IMR-90 (cell line): ENCODE data around the gene AUTS2. TPM values are rescaled to one million over a fixed set of nuclear protein-coding genes. Genes with fewer than 3 reads are reported as not detected.

ENCODE experiments used
- ATAC-seq: fragments of 200-7000 bp; cut with Tn5 transposase; 2 replicates; pipeline ENCODE4 v1.9.1; 2020; ENCODE audit warnings: low read depth, mild to moderate bottlenecking, moderate library complexity
- BruUV-seq: library from RNA; stranded (reverse); fragments of 400-500 nt; replicated peaks from 2 replicates; lab custom pipeline; 2021; lab: Mats Ljungman, UMichigan
- CTCF ChIA-PET: fragments of 300-600 bp; formaldehyde crosslinking; extraction: SDS; loops from one replicate; lab custom pipeline; 2021; ENCODE audit warnings: antibody characterized with exemption; lab: Yijun Ruan, JAX
- POLR2A ChIA-PET: fragments of 300-600 bp; sonication (Branson Sonifier 250); formaldehyde crosslinking; loops from one replicate; lab custom pipeline; 2022; ENCODE audit warnings: antibody characterized with exemption; ENCODE audit not compliant: unreplicated experiment; lab: Charles Lee
- DNase-seq: peaks from one replicate; pipeline ENCODE4 v3.0.0; 2013
- H2AFZ ChIP-seq: replicated peaks from 2 replicates; pipeline ENCODE3; 2013; ENCODE audit warnings: low read length, mild to moderate bottlenecking; ENCODE audit not compliant: poor library complexity
- H2AK5ac ChIP-seq: 2 replicates; pipeline ENCODE4 v1.6.1; 2013; ENCODE audit warnings: low read depth, low read length, inconsistent platforms
- H2AK9ac ChIP-seq: replicated peaks from 2 replicates; pipeline ENCODE3; 2013; ENCODE audit warnings: mild to moderate bottlenecking, low read depth, low read length, moderate library complexity; ENCODE audit not compliant: poor library complexity
- H2BK120ac ChIP-seq: 2 replicates; pipeline ENCODE4 v1.6.1; 2013; ENCODE audit warnings: low read depth, low read length, inconsistent platforms
- H2BK15ac ChIP-seq: 3 replicates; pipeline ENCODE4 v1.6.1; 2013; ENCODE audit warnings: low read depth, low read length, inconsistent platforms
- H2BK20ac ChIP-seq: 2 replicates; pipeline ENCODE4 v1.6.1; 2013; ENCODE audit warnings: low read depth, mild to moderate bottlenecking, inconsistent platforms, low read length, moderate library complexity
- H2BK5ac ChIP-seq: 2 replicates; pipeline ENCODE4 v1.6.1; 2013; ENCODE audit warnings: mild to moderate bottlenecking, low read depth, low read length, inconsistent platforms; ENCODE audit not compliant: poor library complexity, severe bottlenecking
- H3K14ac ChIP-seq: replicated peaks from 2 replicates; pipeline ENCODE4 v1.6.1; 2013; ENCODE audit warnings: low read depth, low read length, inconsistent platforms
- H3K18ac ChIP-seq: 2 replicates; pipeline ENCODE4 v1.6.1; 2013; ENCODE audit warnings: low read depth, low read length, control low read depth
- H3K23ac ChIP-seq: 2 replicates; pipeline ENCODE4 v1.6.1; 2013; ENCODE audit warnings: low read depth, low read length, inconsistent platforms
- H3K27ac ChIP-seq: 2 replicates; pipeline ENCODE4 v1.5.1; 2013; ENCODE audit warnings: mild to moderate bottlenecking, control low read depth, low read length; ENCODE audit not compliant: insufficient read depth
- H3K27me3 ChIP-seq: 2 replicates; pipeline ENCODE4 v1.6.1; 2013; ENCODE audit warnings: low read length; ENCODE audit not compliant: control insufficient read depth, insufficient read depth
- H3K36me3 ChIP-seq: 2 replicates; pipeline ENCODE4 v1.6.1; 2013; ENCODE audit warnings: low read length, mixed read lengths; ENCODE audit not compliant: control insufficient read depth, insufficient read depth
- H3K4ac ChIP-seq: 2 replicates; pipeline ENCODE4 v1.6.1; 2013; ENCODE audit warnings: low read depth, low read length, inconsistent platforms
- H3K4me1 ChIP-seq: 2 replicates; pipeline ENCODE4 v1.6.1; 2013; ENCODE audit warnings: low read length, mixed read lengths; ENCODE audit not compliant: control insufficient read depth, insufficient read depth
- H3K4me2 ChIP-seq: 2 replicates; pipeline ENCODE4 v1.6.1; 2013; ENCODE audit warnings: low read depth, mild to moderate bottlenecking, control low read depth, low read length, moderate library complexity
- H3K4me3 ChIP-seq: 2 replicates; pipeline ENCODE4 v1.5.1; 2013; ENCODE audit warnings: low read depth, mild to moderate bottlenecking, control low read depth, low read length, moderate library complexity; ENCODE audit not compliant: insufficient read depth
- H3K56ac ChIP-seq: 2 replicates; pipeline ENCODE4 v1.6.1; 2013; ENCODE audit warnings: low read length, inconsistent platforms; ENCODE audit not compliant: insufficient read depth; ENCODE audit errors: extremely low read depth
- H3K79me1 ChIP-seq, 2 experiments: 2 replicates each; pipeline ENCODE4 v1.6.1; 2013; ENCODE audit warnings: low read length in 2 of 2, inconsistent platforms in 1 of 2, low read depth in 1 of 2
- H3K9ac ChIP-seq: 2 replicates; pipeline ENCODE4 v1.6.1; 2013; ENCODE audit warnings: low read depth, low read length, control low read depth
- H3K9me1 ChIP-seq: 2 replicates; pipeline ENCODE4 v1.6.1; 2013; ENCODE audit warnings: low read length, inconsistent platforms; ENCODE audit not compliant: insufficient read depth
- H3K9me3 ChIP-seq: 2 replicates; pipeline ENCODE4 v1.6.1; 2013; ENCODE audit warnings: low read length; ENCODE audit not compliant: control insufficient read depth, insufficient read depth
- H4K20me1 ChIP-seq: 2 replicates; pipeline ENCODE4 v1.6.1; 2013; ENCODE audit warnings: low read length, inconsistent platforms; ENCODE audit not compliant: insufficient read depth
- H4K5ac ChIP-seq: 2 replicates; pipeline ENCODE4 v1.6.1; 2013; ENCODE audit warnings: mild to moderate bottlenecking, low read depth, low read length, control low read depth
- H4K8ac ChIP-seq, 2 experiments: 2 replicates each; pipeline ENCODE4 v1.6.1; 2013; ENCODE audit warnings: low read depth in 2 of 2, low read length in 2 of 2, control low read depth in 1 of 2, inconsistent platforms in 1 of 2
- H4K91ac ChIP-seq: 2 replicates; pipeline ENCODE4 v1.6.1; 2013; ENCODE audit warnings: low read depth, low read length, inconsistent platforms; ENCODE audit not compliant: insufficient read depth
- BHLHE40 ChIP-seq: fragments of 150-350 bp; IDR thresholded peaks from 2 replicates; pipeline ENCODE4 v1.6.1; 2016; ENCODE audit warnings: mild to moderate bottlenecking, low read depth, low read length
- CEBPB ChIP-seq: IDR thresholded peaks from 2 replicates; pipeline ENCODE4 v1.6.1; 2012; ENCODE audit warnings: low read depth, low read length, improper control_type of control experiment
- CHD1 ChIP-seq: IDR thresholded peaks from 2 replicates; pipeline ENCODE4 v1.6.1; 2012; ENCODE audit warnings: low read depth, low read length, improper control_type of control experiment
- FOS ChIP-seq: fragments of 150-350 bp; IDR thresholded peaks from 2 replicates; pipeline ENCODE4 v1.6.1; 2016; ENCODE audit warnings: low read depth, low read length
- MAFK ChIP-seq: IDR thresholded peaks from 2 replicates; pipeline ENCODE4 v1.6.1; 2012; ENCODE audit warnings: low read depth, low read length, improper control_type of control experiment
- MAZ ChIP-seq: IDR thresholded peaks from 2 replicates; pipeline ENCODE4 v1.6.1; 2012; ENCODE audit warnings: low read depth, mild to moderate bottlenecking, low read length, improper control_type of control experiment, moderate library complexity, borderline replicate concordance
- MXI1 ChIP-seq: IDR thresholded peaks from 2 replicates; pipeline ENCODE4 v1.6.1; 2012; ENCODE audit warnings: low read depth, mild to moderate bottlenecking, low read length, moderate library complexity, borderline replicate concordance
- NFE2L2 ChIP-seq: fragments of 150-350 bp; IDR thresholded peaks from 2 replicates; pipeline ENCODE4 v1.6.1; 2016; ENCODE audit warnings: low read depth, mild to moderate bottlenecking, low read length
- POLR2A ChIP-seq: IDR thresholded peaks from 2 replicates; pipeline ENCODE4 v1.6.1; 2012; ENCODE audit warnings: mild to moderate bottlenecking, low read depth, low read length
- RAD21 ChIP-seq: IDR thresholded peaks from 2 replicates; pipeline ENCODE4 v1.6.1; 2012; ENCODE audit warnings: low read length, improper control_type of control experiment
- RCOR1 ChIP-seq: IDR thresholded peaks from 2 replicates; pipeline ENCODE4 v1.6.1; 2012; ENCODE audit warnings: mild to moderate bottlenecking, low read length, improper control_type of control experiment; ENCODE audit not compliant: insufficient replicate concordance
- RFX5 ChIP-seq: IDR thresholded peaks from 2 replicates; pipeline ENCODE4 v1.8.0; 2012; ENCODE audit warnings: low read depth, mild to moderate bottlenecking, low read length, moderate library complexity
- SMC3 ChIP-seq: fragments of 150-350 bp; IDR thresholded peaks from 2 replicates; pipeline ENCODE4 v1.6.1; 2016; ENCODE audit warnings: low read depth, mild to moderate bottlenecking, antibody characterized with exemption, low read length, moderate library complexity
- WGBS, 2 experiments: methylation state at CpG; one replicate each; pipeline versions ENCODE4 v1.1.5 to v1.1.7; 2013; ENCODE audit warnings: missing lambda C conversion rate in 2 of 2; ENCODE audit not compliant: insufficient read length in 1 of 2; ENCODE audit errors: extremely low coverage in 2 of 2; 5-methylcytosine and 5-hydroxymethylcytosine counted together
- dilution Hi-C: fragments of 300-500 bp; cut with HindIII; formaldehyde crosslinking; loops from one replicate; pipeline ENCODE4 v1.14.3; 2018; ENCODE audit warnings: low sequenced_read_pairs; ENCODE audit not compliant: unreplicated experiment
- in situ Hi-C: fragments of 300-500 bp; cut with MboI; formaldehyde crosslinking; loops from 3 replicates; pipeline ENCODE4 v1.14.3; 2019; ENCODE audit warnings: low sequenced_read_pairs, inconsistent platforms, mixed read lengths
- intact Hi-C: fragments of 100-400 bp; cut with micrococcal nuclease; formaldehyde crosslinking; loops from 2 replicates; pipeline ENCODE4 v1.10.0; 2022
- polyA plus RNA-seq, 3 experiments: library from polyadenylated mRNA; depleted of rRNA; stranded (reverse); fragments of >200 nt; gene quantifications; 2 replicates each; pipeline ENCODE4 v1.2.3, GENCODE V29; 2012; ENCODE audit warnings: low replicate concordance in 1 of 3
- total RNA-seq: library from RNA; depleted of rRNA; stranded (reverse); fragments of >200 nt; gene quantifications from 2 replicates; pipeline ENCODE4 v1.2.3, GENCODE V29; 2012
- TF ChIP-seq, protein P1 (sequence below): fragments of 150-350 bp; IDR thresholded peaks from 2 replicates; pipeline ENCODE4 v1.6.1; 2016; ENCODE audit warnings: low read depth, mild to moderate bottlenecking, low read length, moderate library complexity, borderline replicate concordance
- TF ChIP-seq, protein P2 (sequence below): fragments of 150-350 bp; IDR thresholded peaks from 2 replicates; pipeline ENCODE4 v1.6.1; 2017; ENCODE audit warnings: mild to moderate bottlenecking, antibody characterized with exemption, low read length, low read depth
- TF ChIP-seq, protein P3 (sequence below): conservative IDR thresholded peaks from 2 replicates; pipeline ENCODE4 v1.5.1; 2012; ENCODE audit warnings: mild to moderate bottlenecking, low read depth, low read length, improper control_type of control experiment

AUTS2 gene
- total and polyA plus RNA-seq, 2 of the 4 experiments (the other 2 are of a cell fraction): 0.90 to 3.0 TPM

DNA sequence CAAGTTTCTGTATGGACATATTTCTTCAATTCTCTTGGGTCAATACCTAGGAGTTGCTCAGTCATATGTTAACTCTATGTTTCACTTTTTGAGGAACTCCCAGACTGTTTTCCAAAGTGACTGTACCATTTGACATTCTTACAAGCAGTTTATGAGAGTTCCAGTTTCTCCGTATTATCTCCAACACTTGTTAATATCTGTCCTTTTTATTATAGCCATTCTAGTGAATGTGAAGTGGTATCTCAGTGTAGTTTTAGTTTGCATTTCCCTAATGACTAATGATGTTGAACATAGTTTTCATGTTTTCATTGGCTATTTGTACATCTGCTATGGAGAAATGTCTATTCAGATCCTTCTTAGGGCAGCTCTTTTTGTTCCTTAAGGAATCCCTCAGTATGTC lies 1002.7 kb downstream of the AUTS2 start:
- intact Hi-C loops: no loop called here
- dilution Hi-C loops: no loop called here
- no peak overlapping the region for H3K4me3 ChIP-seq
- H3K9me3 ChIP-seq: no peaks in the 10 kb centered on the region
- H3K4me2 ChIP-seq: no peak overlapping the region
- H3K79me1 ChIP-seq: no peaks in the 10 kb centered on the region
- no peak overlapping the region for H3K14ac ChIP-seq
- no peak for TF ChIP-seq RFX5
- TF ChIP-seq CHD1: no peak
- TF ChIP-seq, protein P1, sequence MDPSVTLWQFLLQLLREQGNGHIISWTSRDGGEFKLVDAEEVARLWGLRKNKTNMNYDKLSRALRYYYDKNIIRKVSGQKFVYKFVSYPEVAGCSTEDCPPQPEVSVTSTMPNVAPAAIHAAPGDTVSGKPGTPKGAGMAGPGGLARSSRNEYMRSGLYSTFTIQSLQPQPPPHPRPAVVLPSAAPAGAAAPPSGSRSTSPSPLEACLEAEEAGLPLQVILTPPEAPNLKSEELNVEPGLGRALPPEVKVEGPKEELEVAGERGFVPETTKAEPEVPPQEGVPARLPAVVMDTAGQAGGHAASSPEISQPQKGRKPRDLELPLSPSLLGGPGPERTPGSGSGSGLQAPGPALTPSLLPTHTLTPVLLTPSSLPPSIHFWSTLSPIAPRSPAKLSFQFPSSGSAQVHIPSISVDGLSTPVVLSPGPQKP: no peak
- no peak for TF ChIP-seq SMC3
- TF ChIP-seq POLR2A: no peak
- TF ChIP-seq, protein P2, sequence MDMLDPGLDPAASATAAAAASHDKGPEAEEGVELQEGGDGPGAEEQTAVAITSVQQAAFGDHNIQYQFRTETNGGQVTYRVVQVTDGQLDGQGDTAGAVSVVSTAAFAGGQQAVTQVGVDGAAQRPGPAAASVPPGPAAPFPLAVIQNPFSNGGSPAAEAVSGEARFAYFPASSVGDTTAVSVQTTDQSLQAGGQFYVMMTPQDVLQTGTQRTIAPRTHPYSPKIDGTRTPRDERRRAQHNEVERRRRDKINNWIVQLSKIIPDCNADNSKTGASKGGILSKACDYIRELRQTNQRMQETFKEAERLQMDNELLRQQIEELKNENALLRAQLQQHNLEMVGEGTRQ: no peak
- TF ChIP-seq RCOR1: no peak
- TF ChIP-seq MXI1: no peak
- no peak for TF ChIP-seq FOS
- TF ChIP-seq MAZ: no peak
- TF ChIP-seq BHLHE40: no peak
- TF ChIP-seq, protein P3, sequence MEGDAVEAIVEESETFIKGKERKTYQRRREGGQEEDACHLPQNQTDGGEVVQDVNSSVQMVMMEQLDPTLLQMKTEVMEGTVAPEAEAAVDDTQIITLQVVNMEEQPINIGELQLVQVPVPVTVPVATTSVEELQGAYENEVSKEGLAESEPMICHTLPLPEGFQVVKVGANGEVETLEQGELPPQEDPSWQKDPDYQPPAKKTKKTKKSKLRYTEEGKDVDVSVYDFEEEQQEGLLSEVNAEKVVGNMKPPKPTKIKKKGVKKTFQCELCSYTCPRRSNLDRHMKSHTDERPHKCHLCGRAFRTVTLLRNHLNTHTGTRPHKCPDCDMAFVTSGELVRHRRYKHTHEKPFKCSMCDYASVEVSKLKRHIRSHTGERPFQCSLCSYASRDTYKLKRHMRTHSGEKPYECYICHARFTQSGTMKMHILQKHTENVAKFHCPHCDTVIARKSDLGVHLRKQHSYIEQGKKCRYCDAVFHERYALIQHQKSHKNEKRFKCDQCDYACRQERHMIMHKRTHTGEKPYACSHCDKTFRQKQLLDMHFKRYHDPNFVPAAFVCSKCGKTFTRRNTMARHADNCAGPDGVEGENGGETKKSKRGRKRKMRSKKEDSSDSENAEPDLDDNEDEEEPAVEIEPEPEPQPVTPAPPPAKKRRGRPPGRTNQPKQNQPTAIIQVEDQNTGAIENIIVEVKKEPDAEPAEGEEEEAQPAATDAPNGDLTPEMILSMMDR: no peak
- no peak for TF ChIP-seq NFE2L2
- no peak for TF ChIP-seq CEBPB
- no peak for TF ChIP-seq MAFK
- no peak for TF ChIP-seq RAD21
- no peaks in the 10 kb centered on the region for H3K4me1 ChIP-seq
- in situ Hi-C loops: no loop called here
- H4K5ac ChIP-seq: no peak overlapping the region
- no peak overlapping the region for H3K23ac ChIP-seq
- no peak overlapping the region for H4K91ac ChIP-seq
- no peak for DNase-seq
- no peak for ATAC-seq
- H4K20me1 ChIP-seq: no peaks in the 10 kb centered on the region
- H2AFZ ChIP-seq: no peak overlapping the region
- no peak overlapping the region for H2BK5ac ChIP-seq
- H2BK120ac ChIP-seq: no peak overlapping the region
- CTCF ChIA-PET: no interaction called here
- no peaks in the 10 kb centered on the region for H3K36me3 ChIP-seq
- no peak overlapping the region for H3K27ac ChIP-seq
- no peaks in the 10 kb centered on the region for H3K9me1 ChIP-seq
- BruUV-seq: no TSS peak
- H2AK9ac ChIP-seq: no peak overlapping the region
- H3K9ac ChIP-seq: no peak overlapping the region
- no peak overlapping the region for H2BK20ac ChIP-seq
- POLR2A ChIA-PET: no interaction called here
- H2BK15ac ChIP-seq: no peak overlapping the region
- no peak overlapping the region for H3K18ac ChIP-seq
- H3K27me3 ChIP-seq: peaks cover 8% of the 10 kb centered on the region
- no peak overlapping the region for H2AK5ac ChIP-seq
- WGBS, 2 experiments: no CpG with 5 or more reads among the region's 1 CpG
- H3K4ac ChIP-seq: no peak overlapping the region
- H3K56ac ChIP-seq: no peak overlapping the region
- H4K8ac ChIP-seq: no peak overlapping the region
